Vagina (tissue), 2 donors: ENCODE measurements around the gene RUFY3. TPM values are rescaled to one million over a fixed set of nuclear protein-coding genes. Genes with fewer than 3 reads are reported as not detected.

Source experiments
- DNase-seq, 2 donors: peaks; one replicate each; pipeline ENCODE4 v3.0.0-alpha.2; 2017; ENCODE audit errors: extremely low spot score in 2 of 2
- H3K27ac ChIP-seq: fragments of 200-600 bp; sonication (generic); one replicate; pipeline ENCODE4 v1.5.1; 2019
- H3K27me3 ChIP-seq: fragments of 200-600 bp; sonication (generic); one replicate; pipeline ENCODE4 v1.5.1; 2019
- H3K36me3 ChIP-seq, 2 donors: fragments of 200-600 bp; sonication (generic); one replicate each; pipeline ENCODE4 v1.5.1; 2017 to 2019
- H3K4me1 ChIP-seq: fragments of 200-600 bp; sonication (generic); one replicate; pipeline ENCODE4 v1.5.1; 2019
- H3K4me3 ChIP-seq, 2 donors: fragments of 200-600 bp; sonication (generic); 1 replicate in 1 of 2; 2 replicates in 1 of 2; pipeline ENCODE4 v1.5.1; 2016 to 2019
- H3K9me3 ChIP-seq: fragments of 200-600 bp; sonication (generic); one replicate; pipeline ENCODE4 v1.5.1; 2019
- POLR2A ChIP-seq, 2 donors: fragments of 450-650 bp; IDR thresholded peaks; one replicate each; pipeline ENCODE4 v1.6.1; 2017; ENCODE audit warnings: antibody characterized with exemption in 2 of 2, mild to moderate bottlenecking in 2 of 2, moderate library complexity in 2 of 2
- POLR2AphosphoS5 ChIP-seq, 2 donors: sonication (generic); formaldehyde crosslinking; IDR thresholded peaks; one replicate each; pipeline ENCODE4 v1.9.0; 2017; ENCODE audit warnings: antibody characterized with exemption in 2 of 2, mild to moderate bottlenecking in 2 of 2, low read depth in 1 of 2; ENCODE audit not compliant: insufficient read depth in 1 of 2
- intact Hi-C: fragments of 100-400 bp; cut with DNase I; formaldehyde crosslinking; loops from one replicate; pipeline ENCODE4 v1.15.1; 2023
- total RNA-seq: library from RNA; depleted of rRNA; stranded (reverse); fragments of >200 nt; gene quantifications from one replicate; pipeline ENCODE4 v1.2.3, GENCODE V29; 2016
- TF ChIP-seq, protein P1 (sequence below), 3 experiments: fragments of 450-650 bp in 2 of 3; fragments of 200-600 bp in 1 of 3; sonication (generic) in 1 of 3; IDR thresholded peaks; one replicate each; pipeline ENCODE4 v1.5.1; 2017 to 2019; ENCODE audit warnings: antibody characterized with exemption in 3 of 3, mild to moderate bottlenecking in 2 of 3, moderate library complexity in 2 of 3

RUFY3 gene
- total RNA-seq, 1 donor from 2014 or later, result 71.2 TPM

DNA sequence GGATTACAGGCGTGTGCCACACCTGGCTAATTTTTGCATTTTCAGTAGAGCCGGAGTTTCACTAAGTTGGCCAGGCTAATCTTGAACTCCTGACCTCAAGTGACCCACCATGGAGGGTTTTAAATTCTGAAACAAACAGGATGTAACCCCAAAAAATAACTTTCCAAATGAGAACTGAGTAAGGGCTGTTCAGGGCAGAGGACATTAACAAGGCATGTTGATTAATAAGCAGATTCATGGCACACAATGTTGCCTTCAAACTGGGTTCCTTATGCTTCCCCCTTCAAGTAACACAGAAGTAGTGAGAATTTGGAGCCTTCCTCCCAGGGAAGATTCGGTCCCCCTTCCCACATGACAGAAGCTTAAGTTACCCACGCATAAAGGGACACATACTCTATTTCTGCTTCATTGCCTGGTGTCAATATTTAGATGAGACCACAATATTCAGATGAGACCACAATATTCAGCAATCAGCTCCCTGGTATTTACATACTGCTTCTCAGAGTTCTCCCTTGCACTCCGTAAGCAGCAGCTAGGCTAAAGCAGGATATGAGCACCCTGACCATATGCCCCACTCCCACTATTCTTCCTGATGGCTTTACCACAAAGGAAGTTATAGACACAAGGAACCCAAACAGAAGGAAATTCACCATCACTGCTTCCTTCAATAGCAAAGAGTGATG is 96.5 kb downstream of the RUFY3 start:
- peaks cover 0 to 44% of the 10 kb centered on the region in 2 donors for H3K36me3 ChIP-seq

DNA sequence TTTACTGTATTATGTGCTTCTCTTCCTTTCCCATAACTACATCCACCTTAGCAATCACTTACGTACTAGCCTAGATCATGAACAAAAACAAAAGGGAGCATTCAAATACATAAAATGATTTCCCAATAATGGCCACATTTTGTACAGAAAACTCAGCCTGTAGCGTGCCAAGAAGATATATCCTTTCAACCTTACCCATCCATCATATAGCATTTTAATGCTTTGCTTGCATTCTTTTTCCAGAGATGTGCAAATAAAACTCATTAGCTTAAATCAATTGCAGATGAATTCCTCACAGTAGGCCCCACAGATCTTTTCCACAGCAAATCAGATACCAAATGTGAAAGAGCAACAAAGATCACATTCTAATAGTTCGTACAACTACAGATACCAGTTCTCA is 97.2 kb downstream of the RUFY3 start:
- H3K4me3 ChIP-seq, result no peak overlapping the region
- TF ChIP-seq, protein P1, sequence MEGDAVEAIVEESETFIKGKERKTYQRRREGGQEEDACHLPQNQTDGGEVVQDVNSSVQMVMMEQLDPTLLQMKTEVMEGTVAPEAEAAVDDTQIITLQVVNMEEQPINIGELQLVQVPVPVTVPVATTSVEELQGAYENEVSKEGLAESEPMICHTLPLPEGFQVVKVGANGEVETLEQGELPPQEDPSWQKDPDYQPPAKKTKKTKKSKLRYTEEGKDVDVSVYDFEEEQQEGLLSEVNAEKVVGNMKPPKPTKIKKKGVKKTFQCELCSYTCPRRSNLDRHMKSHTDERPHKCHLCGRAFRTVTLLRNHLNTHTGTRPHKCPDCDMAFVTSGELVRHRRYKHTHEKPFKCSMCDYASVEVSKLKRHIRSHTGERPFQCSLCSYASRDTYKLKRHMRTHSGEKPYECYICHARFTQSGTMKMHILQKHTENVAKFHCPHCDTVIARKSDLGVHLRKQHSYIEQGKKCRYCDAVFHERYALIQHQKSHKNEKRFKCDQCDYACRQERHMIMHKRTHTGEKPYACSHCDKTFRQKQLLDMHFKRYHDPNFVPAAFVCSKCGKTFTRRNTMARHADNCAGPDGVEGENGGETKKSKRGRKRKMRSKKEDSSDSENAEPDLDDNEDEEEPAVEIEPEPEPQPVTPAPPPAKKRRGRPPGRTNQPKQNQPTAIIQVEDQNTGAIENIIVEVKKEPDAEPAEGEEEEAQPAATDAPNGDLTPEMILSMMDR (IDR thresholded peaks at IDR 0.05), result no peak
- TF ChIP-seq POLR2A (IDR thresholded peaks at IDR 0.05), result no peak
- no peak for TF ChIP-seq POLR2AphosphoS5 (IDR thresholded peaks at IDR 0.05; ENCODE audit: insufficient read depth in 1 of 2, low read depth in 1 of 2)
- intact Hi-C loops, result no loop called here
- H3K27me3 ChIP-seq, result no peaks in the 10 kb centered on the region
- H3K27ac ChIP-seq, result no peak overlapping the region
- no peaks in the 10 kb centered on the region for H3K9me3 ChIP-seq
- H3K4me1 ChIP-seq, result no peaks in the 10 kb centered on the region
- H3K36me3 ChIP-seq, result peaks cover 0 to 48% of the 10 kb centered on the region in 2 donors
- DNase-seq, result no peak

More for the DNA sequence above, 96.5 kb downstream of the RUFY3 start:
- no peak for DNase-seq
- no peak overlapping the region for H3K4me3 ChIP-seq
- TF ChIP-seq, protein P1 (IDR thresholded peaks at IDR 0.05), result no peak
- TF ChIP-seq POLR2AphosphoS5 (IDR thresholded peaks at IDR 0.05; ENCODE audit: insufficient read depth in 1 of 2, low read depth in 1 of 2), result no peak
- TF ChIP-seq POLR2A (IDR thresholded peaks at IDR 0.05), result no peak
- H3K4me1 ChIP-seq, result no peaks in the 10 kb centered on the region
- H3K27ac ChIP-seq, result no peak overlapping the region
- no peaks in the 10 kb centered on the region for H3K27me3 ChIP-seq
- H3K9me3 ChIP-seq, result no peaks in the 10 kb centered on the region
- intact Hi-C loops, result no loop called here

DNA sequence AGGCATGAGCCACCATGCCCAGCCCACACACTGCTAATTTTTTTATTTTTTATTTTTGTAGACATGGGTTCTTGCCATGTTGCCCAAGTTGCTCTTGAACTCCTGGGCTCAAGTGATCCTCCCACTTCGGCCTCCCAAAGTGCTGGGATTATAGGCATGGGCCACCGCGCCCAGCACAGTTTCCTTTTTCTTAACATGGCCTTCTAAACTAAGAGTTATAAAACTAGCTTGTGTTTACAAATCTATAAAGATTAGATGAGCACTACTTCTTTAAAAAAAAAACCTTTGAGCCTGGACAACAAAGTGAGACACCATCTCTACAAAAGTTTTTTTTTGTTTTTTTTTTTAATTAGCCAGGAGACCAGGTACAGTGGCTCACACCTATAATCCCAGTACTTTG is 107.3 kb downstream of the RUFY3 start:
- peaks cover 3 to 92% of the 10 kb centered on the region in 2 donors for H3K36me3 ChIP-seq
- H3K4me3 ChIP-seq, result no peak overlapping the region
- H3K9me3 ChIP-seq, result no peaks in the 10 kb centered on the region
- no peak overlapping the region for H3K27ac ChIP-seq
- intact Hi-C loops, result no loop called here
- TF ChIP-seq, protein P1 (IDR thresholded peaks at IDR 0.05), result no peak
- TF ChIP-seq POLR2AphosphoS5 (IDR thresholded peaks at IDR 0.05; ENCODE audit: insufficient read depth in 1 of 2, low read depth in 1 of 2) (no peak), POLR2A (IDR thresholded peaks at IDR 0.05) (no peak)
- no peak for DNase-seq
- H3K4me1 ChIP-seq, result no peaks in the 10 kb centered on the region
- no peaks in the 10 kb centered on the region for H3K27me3 ChIP-seq

DNA sequence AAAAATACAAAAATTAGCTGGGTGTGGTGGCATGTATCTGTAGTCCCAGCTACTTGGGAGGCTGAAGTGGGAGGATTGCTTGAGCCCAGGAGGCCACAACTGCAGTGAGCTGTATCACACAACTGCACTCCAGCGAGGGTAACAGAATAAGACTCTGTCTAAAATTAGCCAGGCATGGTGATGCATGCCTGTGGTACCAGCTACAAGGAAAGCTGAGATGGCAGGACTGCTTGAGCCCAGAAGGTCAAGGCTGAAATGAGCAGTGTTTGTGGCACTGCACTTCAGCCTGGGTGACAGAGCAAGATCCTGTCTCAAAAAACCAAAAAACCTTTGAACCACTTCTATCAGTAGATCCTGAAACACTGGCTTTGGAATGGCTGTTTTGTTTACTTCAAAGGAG is 107.7 kb downstream of the RUFY3 start:
- Histone ChIP-seq H3K9me3 (no peaks in the 10 kb centered on the region), H3K36me3 (peaks cover 3 to 90% of the 10 kb centered on the region in 2 donors), H3K4me1 (no peaks in the 10 kb centered on the region), H3K27ac (no peak overlapping the region), H3K4me3 (no peak overlapping the region), H3K27me3 (no peaks in the 10 kb centered on the region)
- no peak for TF ChIP-seq POLR2AphosphoS5 (IDR thresholded peaks at IDR 0.05; ENCODE audit: insufficient read depth in 1 of 2, low read depth in 1 of 2)
- TF ChIP-seq POLR2A (IDR thresholded peaks at IDR 0.05), result no peak
- TF ChIP-seq, protein P1 (IDR thresholded peaks at IDR 0.05), result no peak
- no peak for DNase-seq
- intact Hi-C loops, result no loop called here

DNA sequence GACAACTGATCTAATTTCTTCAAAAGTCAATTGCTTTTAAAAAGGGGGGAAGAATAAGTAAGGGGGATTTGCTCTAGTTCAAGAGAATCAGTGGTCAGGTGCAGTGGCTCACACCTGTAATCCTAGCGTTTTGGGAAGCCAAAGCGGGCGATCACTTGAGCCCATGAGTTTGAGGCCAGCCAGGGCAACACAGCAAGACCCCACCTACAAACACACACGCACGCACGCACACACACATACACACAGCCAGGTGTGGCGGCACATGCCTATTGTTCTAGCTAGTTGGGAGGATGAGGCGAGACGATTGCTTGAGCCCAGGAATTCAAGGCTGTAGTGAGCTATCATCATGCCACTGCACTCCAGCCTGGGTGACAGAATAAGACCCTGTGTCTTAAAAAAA is 108.3 kb downstream of the RUFY3 start:
- no peaks in the 10 kb centered on the region for H3K27me3 ChIP-seq
- H3K27ac ChIP-seq, result no peak overlapping the region
- no peaks in the 10 kb centered on the region for H3K9me3 ChIP-seq
- TF ChIP-seq, protein P1 (IDR thresholded peaks at IDR 0.05), result no peak
- TF ChIP-seq POLR2A (IDR thresholded peaks at IDR 0.05) (no peak), POLR2AphosphoS5 (IDR thresholded peaks at IDR 0.05; ENCODE audit: insufficient read depth in 1 of 2, low read depth in 1 of 2) (no peak)
- H3K36me3 ChIP-seq, result peaks cover 3 to 90% of the 10 kb centered on the region in 2 donors
- DNase-seq, result no peak
- H3K4me1 ChIP-seq, result no peaks in the 10 kb centered on the region
- intact Hi-C loops, result loop anchor here (10.0 kb wide), 2 partner anchors 75 to 165 kb away; partner anchors contain the start of genes DCK and MOB1B
- no peak overlapping the region for H3K4me3 ChIP-seq
